Measurements from ENCODE around the gene SLC22A17. TPM values are rescaled to one million over a fixed set of nuclear protein-coding genes. Genes with fewer than 3 reads are reported as not detected.

The SLC22A17 gene
- polyA plus RNA-seq, 1 donor from 2014 or later: 182 TPM

DNA sequence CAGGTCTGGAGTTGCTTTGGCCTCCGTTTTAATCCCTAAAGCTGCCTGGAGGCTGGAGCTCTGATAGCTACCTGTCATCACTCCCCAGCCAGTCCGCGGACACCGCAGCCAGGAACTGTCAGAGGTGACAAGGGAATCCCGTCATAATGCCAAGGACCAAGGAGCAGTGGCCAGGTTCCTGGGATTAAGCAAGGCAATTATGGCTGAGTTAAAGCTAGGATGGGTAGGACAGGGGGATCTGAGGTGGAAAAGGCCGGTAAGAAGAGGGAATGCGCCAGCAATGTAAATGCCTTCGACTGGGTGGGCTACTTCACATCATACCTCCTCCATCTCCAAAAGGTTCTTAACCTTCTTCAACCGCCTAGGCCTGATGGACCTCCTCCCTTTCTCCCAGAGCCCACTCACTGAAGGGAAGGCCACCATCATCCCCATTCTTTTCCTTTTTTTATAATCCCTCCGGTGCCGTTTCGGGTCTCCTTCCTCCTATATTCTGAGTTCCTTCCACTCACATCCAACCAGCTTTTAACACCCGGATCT is 51.9 kb downstream of the SLC22A17 start:
- H2AFZ ChIP-seq (ENCODE audit: low read depth, low read length): peak overlapping the region; percentile 72
- H3K9ac ChIP-seq (ENCODE audit: low read length): peak overlapping the region; percentile 96
- no peaks in the 10 kb centered on the region for H3K36me3 ChIP-seq (ENCODE audit: insufficient read depth, low read length)
- peaks cover 13% of the 10 kb centered on the region for H3F3A ChIP-seq (ENCODE audit: insufficient read depth, low read length, poor library complexity, severe bottlenecking)
- H3K4me3 ChIP-seq (ENCODE audit: low read length): peak overlapping the region; percentile 96
- peaks cover 6% of the 10 kb centered on the region for H3K79me2 ChIP-seq (replicated peaks; ENCODE audit: insufficient read depth, low read length)
- no peaks in the 10 kb centered on the region for H3K9me2 ChIP-seq (ENCODE audit: insufficient read depth, low read length)
- peak overlapping the region; percentile 100 for H3K4me2 ChIP-seq (ENCODE audit: low read length)
- peak overlapping the region; percentile 99 for H3K27ac ChIP-seq (ENCODE audit: low read length)
- H4K20me1 ChIP-seq (ENCODE audit: insufficient read depth): no peaks in the 10 kb centered on the region
- H3K27me3 ChIP-seq (ENCODE audit: insufficient read depth, low read depth, low read length): no peaks in the 10 kb centered on the region
- TF ChIP-seq EZH2 (IDR thresholded peaks at IDR 0.05; ENCODE audit: borderline replicate concordance, insufficient read depth, low read length, poor library complexity, severe bottlenecking): no peak
- TF ChIP-seq REST (IDR thresholded peaks at IDR 0.05; ENCODE audit: borderline replicate concordance): peak; percentile 7
- H3K9me3 ChIP-seq (ENCODE audit: low read length): no peaks in the 10 kb centered on the region

DNA sequence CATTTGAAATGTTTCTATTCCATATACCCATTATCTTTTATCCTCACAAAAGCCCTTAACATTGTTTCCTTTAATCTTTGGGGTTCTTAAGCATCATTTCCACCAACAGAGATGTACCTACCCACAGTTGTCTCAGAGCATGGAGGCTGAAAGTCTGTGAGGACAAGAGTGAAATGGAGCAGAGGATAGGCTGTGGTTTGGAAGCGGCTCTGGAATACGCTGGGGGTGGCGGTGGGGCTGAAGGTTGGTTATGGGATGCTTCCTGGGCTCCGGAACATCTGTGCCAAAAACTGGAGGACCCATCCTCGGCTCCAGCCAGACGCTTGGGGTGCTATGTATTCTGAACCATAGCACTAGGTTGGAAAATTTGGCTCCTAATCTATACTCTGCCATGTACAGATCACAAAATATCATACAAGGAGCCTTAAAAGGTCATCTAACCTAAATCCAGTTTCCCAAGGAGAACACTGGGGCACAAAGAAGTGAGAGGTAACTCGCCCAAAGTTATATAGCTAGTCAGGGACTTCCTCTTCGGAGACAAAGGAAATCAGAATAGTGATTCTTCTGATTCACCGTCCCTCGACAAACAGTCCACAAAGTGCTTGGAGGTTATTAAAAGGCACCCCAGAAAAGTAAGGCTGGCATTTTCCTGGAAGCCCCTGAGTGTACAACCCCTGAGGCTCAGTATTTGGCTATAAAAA is 52.6 kb downstream of the SLC22A17 start:
- no peaks in the 10 kb centered on the region for H3K27me3 ChIP-seq (ENCODE audit: insufficient read depth, low read depth, low read length)
- H3K36me3 ChIP-seq (ENCODE audit: insufficient read depth, low read length): no peaks in the 10 kb centered on the region
- no peaks in the 10 kb centered on the region for H4K20me1 ChIP-seq (ENCODE audit: insufficient read depth)
- H2AFZ ChIP-seq (ENCODE audit: low read depth, low read length): peak overlapping the region; percentile 72
- H3F3A ChIP-seq (ENCODE audit: insufficient read depth, low read length, poor library complexity, severe bottlenecking): peaks cover 13% of the 10 kb centered on the region
- peak; percentile 40 for TF ChIP-seq CTCF (IDR thresholded peaks at IDR 0.05; ENCODE audit: poor library complexity, severe bottlenecking)
- TF ChIP-seq EZH2 (IDR thresholded peaks at IDR 0.05; ENCODE audit: borderline replicate concordance, insufficient read depth, low read length, poor library complexity, severe bottlenecking): no peak
- no peak for TF ChIP-seq TAF1 (IDR thresholded peaks at IDR 0.05; ENCODE audit: low read depth)
- TF ChIP-seq EP300 (conservative IDR thresholded peaks at IDR 0.05; ENCODE audit: poor library complexity, severe bottlenecking): no peak
- H3K4me3 ChIP-seq (ENCODE audit: low read length): peak overlapping the region; percentile 96
- H3K9me3 ChIP-seq (ENCODE audit: low read length): no peaks in the 10 kb centered on the region
- peak overlapping the region; percentile 96 for H3K9ac ChIP-seq (ENCODE audit: low read length)
- no peaks in the 10 kb centered on the region for H3K9me2 ChIP-seq (ENCODE audit: insufficient read depth, low read length)
- peaks cover 5% of the 10 kb centered on the region for H3K79me2 ChIP-seq (replicated peaks; ENCODE audit: insufficient read depth, low read length)
- peak overlapping the region; percentile 100 for H3K4me2 ChIP-seq (ENCODE audit: low read length)
- peak overlapping the region; percentile 99 for H3K27ac ChIP-seq (ENCODE audit: low read length)
